Stimulated activated CD8-positive, alpha-beta memory T cell treated with anti-CD3 and anti-CD28 coated beads, Interleukin-7, amount 100 ng/mL, for 48 hours (primary cell): ENCODE measurements around the gene TMEM236.
"Not testable (repeated sequence)": the region's sequence is repeated elsewhere in the genome, so short reads cannot be mapped to it uniquely, and the experiment has no call there.

ENCODE experiments used
- DNase-seq, 2 donors: peaks; one replicate each; pipeline ENCODE4 v3.0.0-alpha.2; 2020; ENCODE audit warnings: low read depth in 1 of 2; ENCODE audit errors: extremely low read depth in 1 of 2

Gene TMEM236

GRCh38 chr10:17751781-17752445 lies at the start of gene TMEM236:
Gene TMEM236 (plus strand): TSS chr10:17752201. CDS start chr10:17752296, 95 bp downstream.
- no peak for DNase-seq

GRCh38 chr10:17703706-17704105 lies 48.3 kb upstream of the TMEM236 start:
- DNase-seq, result no peak

GRCh38 chr10:17708821-17709220 lies 43.2 kb upstream of the TMEM236 start:
- DNase-seq, result no peak

GRCh38 chr10:17709492-17709891 lies 42.5 kb upstream of the TMEM236 start:
- no peak for DNase-seq

GRCh38 chr10:17710181-17710580 lies 41.8 kb upstream of the TMEM236 start:
- DNase-seq, result no peak

GRCh38 chr10:17712053-17712452 lies 39.9 kb upstream of the TMEM236 start:
- no peak for DNase-seq

GRCh38 chr10:17712717-17713471 lies 39.1 kb upstream of the TMEM236 start:
- no peak for DNase-seq

- DNase-seq, result no peak
Measured at GRCh38 chr10:17713758-17714157, 38.2 kb upstream of the TMEM236 start.

- DNase-seq, result no peak
Measured at GRCh38 chr10:17716161-17716560, 35.8 kb upstream of the TMEM236 start.

- DNase-seq, result not testable (repeated sequence)
Measured at GRCh38 chr10:17722317-17723014, 29.5 kb upstream of the TMEM236 start.

GRCh38 chr10:17725703-17726102 lies 26.3 kb upstream of the TMEM236 start:
- DNase-seq, result no peak

- no peak for DNase-seq
Measured at GRCh38 chr10:17729630-17730029, 22.4 kb upstream of the TMEM236 start.

GRCh38 chr10:17730667-17731066 lies 21.3 kb upstream of the TMEM236 start:
- DNase-seq, result no peak

GRCh38 chr10:17731331-17732020 lies 20.5 kb upstream of the TMEM236 start:
- no peak for DNase-seq

GRCh38 chr10:17733620-17734019 lies 18.4 kb upstream of the TMEM236 start:
- no peak for DNase-seq

GRCh38 chr10:17734432-17735080 lies 17.4 kb upstream of the TMEM236 start:
- DNase-seq, result no peak

GRCh38 chr10:17735166-17735941 lies 16.6 kb upstream of the TMEM236 start:
- DNase-seq, result no peak

GRCh38 chr10:17736223-17736622 lies 15.8 kb upstream of the TMEM236 start:
- DNase-seq, result no peak

GRCh38 chr10:17737027-17737965 lies 14.7 kb upstream of the TMEM236 start:
- DNase-seq, result no peak
